Astrocyte (in vitro differentiated cells and primary cell): ENCODE measurements around the gene NECTIN1.

Source experiments
- EZH2 ChIP-seq: IDR thresholded peaks from 2 replicates; pipeline ENCODE4 v1.6.1; 2012; ENCODE audit warnings: mild to moderate bottlenecking, low read length, inconsistent platforms; ENCODE audit not compliant: insufficient read depth
- TF ChIP-seq, protein P1 (sequence below): IDR thresholded peaks from 2 replicates; pipeline ENCODE4 v1.5.1; 2011; ENCODE audit warnings: low read depth, mild to moderate bottlenecking, inconsistent platforms, low read length, moderate library complexity; ENCODE audit not compliant: insufficient read depth

- TF ChIP-seq, protein P1, sequence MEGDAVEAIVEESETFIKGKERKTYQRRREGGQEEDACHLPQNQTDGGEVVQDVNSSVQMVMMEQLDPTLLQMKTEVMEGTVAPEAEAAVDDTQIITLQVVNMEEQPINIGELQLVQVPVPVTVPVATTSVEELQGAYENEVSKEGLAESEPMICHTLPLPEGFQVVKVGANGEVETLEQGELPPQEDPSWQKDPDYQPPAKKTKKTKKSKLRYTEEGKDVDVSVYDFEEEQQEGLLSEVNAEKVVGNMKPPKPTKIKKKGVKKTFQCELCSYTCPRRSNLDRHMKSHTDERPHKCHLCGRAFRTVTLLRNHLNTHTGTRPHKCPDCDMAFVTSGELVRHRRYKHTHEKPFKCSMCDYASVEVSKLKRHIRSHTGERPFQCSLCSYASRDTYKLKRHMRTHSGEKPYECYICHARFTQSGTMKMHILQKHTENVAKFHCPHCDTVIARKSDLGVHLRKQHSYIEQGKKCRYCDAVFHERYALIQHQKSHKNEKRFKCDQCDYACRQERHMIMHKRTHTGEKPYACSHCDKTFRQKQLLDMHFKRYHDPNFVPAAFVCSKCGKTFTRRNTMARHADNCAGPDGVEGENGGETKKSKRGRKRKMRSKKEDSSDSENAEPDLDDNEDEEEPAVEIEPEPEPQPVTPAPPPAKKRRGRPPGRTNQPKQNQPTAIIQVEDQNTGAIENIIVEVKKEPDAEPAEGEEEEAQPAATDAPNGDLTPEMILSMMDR = peak; percentile 30
- TF ChIP-seq EZH2 = no peak
Measured at GRCh38 chr11:119641983-119642745, 86.8 kb downstream of the NECTIN1 start.
